GM12873 (cell line): ENCODE results near the gene ZDHHC20.

Experiments used
- CTCF ChIP-seq: IDR thresholded peaks from 2 replicates; pipeline ENCODE4 v1.5.1; 2012; ENCODE audit warnings: low read depth, mild to moderate bottlenecking, moderate library complexity, low read length, control low read depth; ENCODE audit not compliant: insufficient read depth; ENCODE audit errors: missing control alignments

ZDHHC20 gene

GRCh38 chr13:21405309-21405708, 53.8 kb downstream of the ZDHHC20 start:
- no peak for TF ChIP-seq CTCF

- TF ChIP-seq CTCF, result no peak
Measured at GRCh38 chr13:21402586-21403307, 56.4 kb downstream of the ZDHHC20 start.

- no peak for TF ChIP-seq CTCF
Measured at GRCh38 chr13:21399741-21400140, 59.4 kb downstream of the ZDHHC20 start.

GRCh38 chr13:21395953-21396352, 63.1 kb downstream of the ZDHHC20 start:
- TF ChIP-seq CTCF, result no peak

GRCh38 chr13:21389124-21389523, 70.0 kb downstream of the ZDHHC20 start:
- TF ChIP-seq CTCF, result no peak

GRCh38 chr13:21385710-21386109, 73.4 kb downstream of the ZDHHC20 start:
- no peak for TF ChIP-seq CTCF

- TF ChIP-seq CTCF, result no peak
Measured at GRCh38 chr13:21383090-21383489, 76.0 kb downstream of the ZDHHC20 start.

- no peak for TF ChIP-seq CTCF
Measured at GRCh38 chr13:21372530-21372929, 86.6 kb downstream of the ZDHHC20 start.
